ENCODE measurements around the gene TBC1D22A.

Gene TBC1D22A

DNA sequence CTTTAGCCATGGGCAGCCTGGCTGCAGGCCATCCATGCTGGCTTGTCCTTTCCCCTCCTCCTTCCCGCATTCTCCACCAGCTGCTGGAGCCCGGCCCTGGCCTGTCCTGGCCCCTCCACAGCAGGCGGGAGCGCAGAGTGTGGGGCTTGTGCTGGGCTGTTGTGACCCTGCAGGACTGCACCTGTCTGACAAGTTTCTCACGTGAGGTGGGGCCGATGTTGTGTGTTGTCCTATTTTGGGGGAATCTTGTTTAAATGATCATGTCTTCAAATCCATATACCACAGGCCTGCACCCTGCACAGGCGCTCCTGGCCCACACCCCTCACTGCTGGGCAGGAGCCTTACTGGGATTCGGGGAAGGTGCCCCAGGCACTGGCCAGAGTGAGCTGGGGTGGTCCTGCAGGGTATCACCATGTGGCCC lies 30.4 kb downstream of the TBC1D22A start (continued):
- TF ChIP-seq ARNTL (CRISPR knock-in tag; IDR thresholded peaks at IDR 0.05; ENCODE audit: borderline replicate concordance, low read depth) (no peak), GLIS3 (CRISPR knock-in tag; IDR thresholded peaks at IDR 0.05) (no peak), PPARA (CRISPR knock-in tag; IDR thresholded peaks at IDR 0.05; ENCODE audit: borderline replicate concordance) (no peak), OSR1 (CRISPR knock-in tag; IDR thresholded peaks at IDR 0.05) (no peak), ZC3H10 (CRISPR knock-in tag; IDR thresholded peaks at IDR 0.05) (no peak), CSDC2 (CRISPR knock-in tag; IDR thresholded peaks at IDR 0.05) (no peak), TCF4 (CRISPR knock-in tag; IDR thresholded peaks at IDR 0.05; ENCODE audit: borderline replicate concordance) (no peak), ZNF565 (CRISPR knock-in tag; conservative IDR thresholded peaks at IDR 0.05; ENCODE audit: low read depth) (no peak)
- TF ChIP-seq, protein P1, sequence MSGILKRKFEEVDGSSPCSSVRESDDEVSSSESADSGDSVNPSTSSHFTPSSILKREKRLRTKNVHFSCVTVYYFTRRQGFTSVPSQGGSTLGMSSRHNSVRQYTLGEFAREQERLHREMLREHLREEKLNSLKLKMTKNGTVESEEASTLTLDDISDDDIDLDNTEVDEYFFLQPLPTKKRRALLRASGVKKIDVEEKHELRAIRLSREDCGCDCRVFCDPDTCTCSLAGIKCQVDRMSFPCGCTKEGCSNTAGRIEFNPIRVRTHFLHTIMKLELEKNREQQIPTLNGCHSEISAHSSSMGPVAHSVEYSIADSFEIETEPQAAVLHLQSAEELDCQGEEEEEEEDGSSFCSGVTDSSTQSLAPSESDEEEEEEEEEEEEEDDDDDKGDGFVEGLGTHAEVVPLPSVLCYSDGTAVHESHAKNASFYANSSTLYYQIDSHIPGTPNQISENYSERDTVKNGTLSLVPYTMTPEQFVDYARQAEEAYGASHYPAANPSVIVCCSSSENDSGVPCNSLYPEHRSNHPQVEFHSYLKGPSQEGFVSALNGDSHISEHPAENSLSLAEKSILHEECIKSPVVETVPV (CRISPR knock-in tag; IDR thresholded peaks at IDR 0.05) = no peak

DNA sequence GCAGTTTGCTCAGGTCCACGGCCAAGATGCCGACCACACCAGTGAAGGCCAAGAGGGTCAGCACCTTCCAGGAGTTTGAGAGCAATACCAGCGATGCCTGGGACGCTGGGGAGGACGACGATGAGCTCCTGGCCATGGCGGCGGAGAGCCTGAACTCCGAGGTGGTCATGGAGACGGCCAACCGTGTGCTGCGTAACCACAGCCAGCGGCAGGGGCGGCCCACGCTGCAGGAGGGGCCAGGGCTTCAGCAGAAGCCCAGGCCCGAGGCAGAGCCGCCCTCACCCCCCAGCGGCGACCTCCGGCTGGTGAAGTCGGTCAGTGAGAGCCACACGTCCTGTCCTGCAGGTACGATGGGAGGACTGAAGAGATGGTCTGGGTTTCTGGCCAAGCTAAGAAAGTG lies 31.0 kb downstream of the TBC1D22A start:
- no peak for TF ChIP-seq TCF4 (CRISPR knock-in tag; IDR thresholded peaks at IDR 0.05; ENCODE audit: borderline replicate concordance)
- no peak for TF ChIP-seq POU6F1 (CRISPR knock-in tag; IDR thresholded peaks at IDR 0.05; ENCODE audit: borderline replicate concordance, low read depth)
- ATAC-seq = no peak

DNA sequence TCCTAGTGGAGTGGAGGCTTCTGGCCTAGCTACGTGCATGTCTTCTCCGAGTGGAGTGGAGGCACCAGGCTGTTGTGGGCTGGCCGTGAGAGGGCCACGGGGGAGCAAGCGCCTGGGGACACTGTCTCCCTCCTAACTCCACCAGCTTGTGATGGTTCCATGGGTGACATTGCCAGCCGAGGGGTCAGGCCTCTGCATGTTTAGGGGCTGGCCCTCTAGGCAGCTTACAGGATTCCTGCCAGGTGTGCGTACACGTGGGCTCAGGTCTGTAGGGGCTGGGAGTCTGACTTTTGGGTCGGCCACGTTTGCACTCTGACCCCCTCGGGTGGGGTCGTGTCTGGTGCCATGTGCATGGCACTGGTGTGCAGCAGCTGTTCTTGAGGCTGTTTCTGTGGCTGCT lies 31.6 kb downstream of the TBC1D22A start:
- no peak for ATAC-seq
- TF ChIP-seq ZFP30 (CRISPR knock-in tag; IDR thresholded peaks at IDR 0.05) (no peak), TSHZ2 (CRISPR knock-in tag; IDR thresholded peaks at IDR 0.05) (no peak)

- TF ChIP-seq BACH2 (CRISPR knock-in tag; IDR thresholded peaks at IDR 0.05; ENCODE audit: borderline replicate concordance) = no peak
- no peak for TF ChIP-seq TCF4 (CRISPR knock-in tag; IDR thresholded peaks at IDR 0.05; ENCODE audit: borderline replicate concordance)
- no peak for TF ChIP-seq ZNF565 (CRISPR knock-in tag; conservative IDR thresholded peaks at IDR 0.05; ENCODE audit: low read depth)
- TF ChIP-seq ZFP3 (CRISPR knock-in tag; IDR thresholded peaks at IDR 0.05) = no peak
Measured at GRCh38 chr22:46794491-46794890, 32.0 kb downstream of the TBC1D22A start.

DNA sequence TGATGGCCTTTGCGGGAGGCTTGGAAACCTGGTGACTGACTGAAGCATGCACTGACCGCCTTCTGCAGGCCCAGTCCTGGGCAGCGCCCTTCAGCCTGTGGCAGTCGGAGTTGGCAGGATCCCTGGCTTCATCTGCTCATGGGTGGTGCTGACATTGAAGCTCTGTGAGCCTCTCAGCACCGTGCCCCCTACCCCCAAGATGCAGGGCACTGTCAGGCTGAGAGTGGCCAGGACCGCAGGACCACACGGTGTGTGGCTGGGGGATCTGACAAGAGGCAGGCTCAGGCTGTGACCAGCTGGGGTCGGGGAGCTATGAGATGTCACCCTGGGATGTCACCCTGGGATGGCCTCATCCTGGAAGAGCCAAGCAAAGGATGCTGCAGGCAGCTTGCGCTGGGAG lies 32.7 kb downstream of the TBC1D22A start:
- ATAC-seq = no peak
- no peak for TF ChIP-seq ZFP30 (CRISPR knock-in tag; IDR thresholded peaks at IDR 0.05)
- TF ChIP-seq ZNF70 (CRISPR knock-in tag; IDR thresholded peaks at IDR 0.05) = no peak
- no peak for TF ChIP-seq ZFP3 (CRISPR knock-in tag; IDR thresholded peaks at IDR 0.05)
- no peak for TF ChIP-seq GLIS3 (CRISPR knock-in tag; IDR thresholded peaks at IDR 0.05)
- TF ChIP-seq TSHZ2 (CRISPR knock-in tag; IDR thresholded peaks at IDR 0.05) = no peak

More at GRCh38 chr22:46794491-46794890, 32.0 kb downstream of the TBC1D22A start:
- ATAC-seq = no peak
